Stimulated activated CD4-positive, alpha-beta T cell treated with anti-CD3 and anti-CD28 coated beads, TNF-alpha, amount 100 ng/mL, for 1 hour (primary cell): ENCODE measurements around the gene GNG8.
A peak's percentile ranks its signal among the peaks of the same experiment; 100 is the strongest.

Source experiments
- DNase-seq, 3 donors: peaks; one replicate each; pipeline ENCODE4 v3.0.0-alpha.2; 2020; ENCODE audit warnings: low read depth in 3 of 3, low spot score in 1 of 3

The GNG8 gene

DNA sequence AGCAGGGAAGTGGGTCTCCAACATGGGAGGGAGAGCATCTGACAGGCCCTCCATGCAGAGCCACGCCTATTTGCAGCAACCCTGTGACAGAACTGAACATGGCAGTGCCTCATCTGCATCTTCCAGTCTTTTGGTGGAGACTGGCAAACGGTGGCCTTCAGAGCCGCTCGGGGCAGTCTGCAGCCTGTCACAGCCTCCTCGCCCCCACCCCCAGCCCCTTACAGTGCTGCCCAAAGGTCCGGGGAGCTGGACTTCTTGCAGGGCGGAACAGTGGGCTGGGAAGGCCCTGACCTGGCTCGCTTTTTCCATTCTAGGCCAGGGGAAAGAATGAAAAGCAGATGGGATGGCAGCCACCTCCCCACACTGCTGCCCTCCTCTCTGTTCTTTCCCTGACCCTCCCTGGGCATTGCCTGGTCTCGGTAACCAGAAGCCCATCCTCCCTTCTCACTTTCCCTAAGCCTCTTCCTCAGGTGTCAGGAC lies 32.2 kb downstream of the GNG8 start:
- no peak for DNase-seq

- DNase-seq, result no peak
These were observed 32.8 kb downstream of the GNG8 start for GRCh38 chr19:46603195-46603637.

GRCh38 chr19:46602392-46603194 lies 33.4 kb downstream of the GNG8 start:
- DNase-seq, result no peak

GRCh38 chr19:46601318-46602224 lies 34.4 kb downstream of the GNG8 start, which contains the start of gene CALM3:
TSS of gene CALM3 (plus strand) at chr19:46601330. CDS start at chr19:46601435, 105 bp downstream.
- DNase-seq, result no peak

DNA sequence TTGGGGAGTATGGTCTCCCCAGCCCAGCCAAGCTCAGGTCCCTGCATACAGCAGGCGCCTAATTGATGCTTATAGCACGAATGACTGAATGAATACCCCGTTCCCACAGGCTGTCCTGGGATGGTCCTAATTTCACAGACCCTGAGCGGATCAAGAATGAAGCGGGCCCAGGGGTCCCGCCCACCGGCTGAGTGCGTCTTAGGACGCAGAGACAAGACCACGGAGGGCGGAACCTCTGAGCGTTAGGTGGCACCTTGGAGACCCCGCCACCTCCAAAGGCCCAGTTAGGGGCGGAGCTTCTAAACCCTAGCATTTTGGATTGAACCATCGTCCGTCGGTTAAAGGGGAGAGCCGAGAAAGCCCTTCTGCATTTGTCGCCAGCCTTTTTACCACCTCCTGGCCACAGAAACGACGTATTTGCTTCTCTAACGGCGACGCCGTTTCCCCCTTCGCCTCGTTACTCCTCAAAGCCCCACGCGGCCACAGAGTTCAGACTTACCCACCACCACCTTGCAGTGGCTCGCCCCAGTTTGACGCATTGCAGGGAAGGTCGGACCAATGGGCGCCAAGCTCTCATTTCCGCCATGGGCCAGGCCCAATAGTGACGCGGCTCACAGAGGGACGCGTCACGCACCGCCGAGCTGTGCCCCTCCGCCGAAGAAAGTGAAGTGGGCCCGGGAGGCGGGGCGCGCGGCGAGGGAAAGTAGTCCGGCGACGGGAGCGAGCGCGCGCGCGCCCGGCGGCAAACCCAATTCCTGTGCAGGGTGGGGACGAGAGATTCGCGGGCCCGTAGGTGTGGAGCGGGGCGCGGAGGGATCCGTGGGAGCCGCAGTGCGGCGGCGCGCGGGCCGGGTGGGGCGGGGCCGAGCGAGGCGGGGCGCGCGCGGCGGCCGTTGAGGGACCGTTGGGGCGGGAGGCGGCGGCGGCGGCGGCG lies 35.4 kb downstream of the GNG8 start:
- peak; percentile 93 to 98 (median 96) for DNase-seq

DNA sequence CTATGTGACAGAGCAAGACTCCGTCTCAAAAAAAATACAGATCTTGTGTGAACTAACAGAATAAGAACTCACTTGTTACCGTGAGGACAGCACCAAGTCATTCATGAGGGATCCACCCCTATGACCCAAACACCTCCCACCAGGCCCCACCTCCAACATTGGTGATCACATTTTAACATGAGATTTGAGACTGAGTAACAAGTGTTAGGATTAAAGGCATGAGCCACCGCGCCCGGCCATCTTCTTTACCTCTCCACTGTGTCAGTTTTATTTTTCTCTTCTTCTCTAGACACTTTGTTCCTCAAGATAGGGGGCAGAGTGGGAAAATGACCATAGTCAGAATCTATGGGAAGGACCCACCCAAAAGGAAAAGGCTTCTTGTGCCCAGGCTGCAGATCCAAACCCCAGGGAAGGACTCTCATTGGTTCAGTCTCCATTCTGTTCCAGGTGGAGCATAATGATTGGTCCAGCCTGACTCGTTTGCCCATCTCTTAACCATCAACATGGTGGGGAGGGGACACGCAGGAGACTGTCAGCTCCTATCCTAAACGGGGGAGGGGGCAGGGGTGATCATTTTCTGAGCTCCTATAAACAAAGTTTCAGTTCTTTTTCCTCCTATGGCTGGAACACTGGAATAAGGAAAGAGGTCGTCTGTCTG lies 36.2 kb downstream of the GNG8 start:
- no peak for DNase-seq

GRCh38 chr19:46598372-46598917 lies 37.6 kb downstream of the GNG8 start:
- no peak for DNase-seq

DNA sequence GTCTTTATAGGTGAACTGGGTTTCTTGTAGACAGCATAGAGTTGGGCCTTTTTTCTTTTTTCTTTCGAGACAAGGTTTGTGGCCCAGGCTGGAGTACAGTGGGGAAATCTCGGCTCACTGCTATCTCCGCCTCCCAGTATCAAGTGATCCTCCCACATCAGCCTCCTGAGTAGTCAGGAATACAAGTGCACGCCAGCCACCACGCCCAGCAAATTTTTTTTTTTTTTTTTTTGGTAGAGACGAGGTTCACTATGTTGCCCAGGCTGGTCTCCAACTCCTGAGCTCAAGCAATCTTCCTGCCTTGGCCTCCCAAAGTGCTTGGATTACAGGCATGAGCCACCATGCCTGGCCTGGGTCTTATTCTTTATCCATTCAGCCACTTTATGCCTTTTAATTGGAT lies 40.0 kb downstream of the GNG8 start:
- no peak for DNase-seq

DNA sequence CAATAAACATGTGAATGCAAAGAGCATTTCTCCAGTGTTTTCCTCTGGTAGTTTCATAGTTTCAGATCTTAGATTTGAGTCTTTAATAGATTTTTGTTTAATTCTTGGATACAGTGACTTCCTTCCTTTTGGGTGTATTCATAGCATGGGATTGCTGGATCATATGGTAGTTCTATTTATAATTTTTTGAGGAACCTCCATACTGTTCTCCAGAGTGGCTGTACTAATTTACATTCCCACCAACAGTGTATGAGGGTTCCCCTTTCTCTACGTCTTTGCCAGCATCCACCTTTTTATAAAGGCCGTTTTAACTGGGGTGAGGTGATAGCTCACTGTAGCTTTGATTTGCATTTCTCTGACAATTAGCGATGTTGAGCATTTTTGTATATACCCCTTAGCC lies 44.1 kb downstream of the GNG8 start:
- DNase-seq, result no peak

GRCh38 chr19:46591254-46591653 lies 44.7 kb downstream of the GNG8 start:
- no peak for DNase-seq

DNA sequence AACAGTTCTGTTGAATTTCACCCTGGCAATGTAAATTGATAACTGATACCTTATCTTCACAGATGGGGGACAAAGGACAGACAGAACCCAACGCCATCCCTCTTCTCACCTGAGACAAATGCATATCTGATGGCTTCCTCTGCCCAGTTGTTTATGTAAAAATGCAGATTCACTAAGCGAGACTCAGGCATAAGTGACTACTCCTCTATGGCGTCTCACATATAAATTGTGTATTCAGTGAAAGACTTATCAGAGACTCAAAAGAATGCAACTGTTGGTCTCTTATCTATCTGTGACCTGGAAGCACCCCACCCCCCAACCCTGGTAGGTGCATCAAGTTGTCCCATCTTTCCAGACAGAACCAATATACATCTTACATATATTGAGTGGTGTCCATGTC lies 48.1 kb downstream of the GNG8 start:
- no peak for DNase-seq

GRCh38 chr19:46586294-46586693 lies 49.7 kb downstream of the GNG8 start:
- no peak for DNase-seq

DNA sequence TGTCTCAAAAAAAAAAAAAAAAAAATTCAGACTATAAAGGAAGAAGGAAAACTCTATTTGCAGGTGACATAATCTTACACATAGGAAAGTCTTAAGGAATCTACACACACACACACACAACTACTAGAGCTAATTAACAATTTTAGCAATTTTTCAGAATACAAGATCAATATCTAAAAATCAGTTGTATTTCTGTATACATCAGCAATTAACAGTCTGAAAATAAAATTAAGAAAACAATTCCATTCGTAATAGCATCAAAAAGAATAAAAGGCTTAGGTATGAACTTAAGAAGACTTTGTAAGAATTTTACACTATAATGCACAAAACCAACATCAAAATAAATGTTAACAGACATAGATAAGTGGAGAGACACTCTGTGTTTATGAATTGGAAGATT lies 50.5 kb downstream of the GNG8 start:
- DNase-seq, result no peak
